ENCODE measurements around the gene EIF4E1B. TPM values are rescaled to one million over a fixed set of nuclear protein-coding genes. Genes with fewer than 3 reads are reported as not detected.

EIF4E1B gene
- total and polyA plus RNA-seq, 2 experiments from 2014 or later = 0.17 TPM; not detected in 1

DNA sequence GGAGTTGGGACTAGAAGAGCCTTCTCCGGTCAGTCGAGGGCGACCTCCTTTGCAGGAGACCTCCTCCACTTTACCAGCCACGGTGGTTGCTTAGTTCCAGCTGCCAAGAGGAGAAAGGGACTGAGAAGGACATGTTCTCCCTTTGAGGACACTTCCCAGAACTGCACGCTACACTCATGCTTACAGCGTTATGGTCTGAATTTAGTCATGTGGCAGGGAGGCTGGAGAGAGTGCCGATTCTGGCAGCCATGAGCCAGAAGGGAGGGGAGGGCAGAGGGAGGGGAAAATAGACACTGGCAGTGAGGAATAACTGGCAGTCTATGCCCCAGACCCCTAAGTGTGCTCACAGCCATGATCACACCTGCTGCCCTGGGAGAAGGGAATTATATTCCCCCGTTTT, 64.6 kb downstream of the EIF4E1B start:
- DNase-seq (ENCODE audit: low spot score) (no peak), ATAC-seq (no peak)
- no peaks in the 10 kb centered on the region for H3K79me2 ChIP-seq (replicated peaks; ENCODE audit: insufficient read depth)
- Mint-ChIP-seq H3K9me3 (no peaks in the 10 kb centered on the region), H3K4me3 (no peak overlapping the region), H3K27me3 (ENCODE audit: insufficient read depth, low read depth, poor library complexity) (peaks cover 22% of the 10 kb centered on the region), H3K27ac (no peak overlapping the region), H3K36me3 (ENCODE audit: low read depth) (no peaks in the 10 kb centered on the region), H3K4me1 (peaks cover 55% of the 10 kb centered on the region)
- H3K27me3 ChIP-seq (ENCODE audit: insufficient read depth) = no peaks in the 10 kb centered on the region
- no peak overlapping the region; the same call in 1 of the 2 replicates for H2AFZ ChIP-seq
- no peak overlapping the region for H3K27ac ChIP-seq (ENCODE audit: low read depth)
- H3K4me2 ChIP-seq = no peak overlapping the region
- no peaks in the 10 kb centered on the region for H3K9me2 ChIP-seq (ENCODE audit: insufficient read depth)
- H3K4me3 ChIP-seq = no peak overlapping the region
- H3K36me3 ChIP-seq (ENCODE audit: insufficient read depth) = no peaks in the 10 kb centered on the region
- peaks cover 8% of the 10 kb centered on the region; the same call in 1 of the 2 replicates for H3F3A ChIP-seq (replicated peaks; ENCODE audit: low read depth)
- H4K20me1 ChIP-seq (replicated peaks; ENCODE audit: insufficient read depth) = no peaks in the 10 kb centered on the region
- peaks cover 36% of the 10 kb centered on the region for H3K4me1 ChIP-seq (ENCODE audit: insufficient read depth)
- no peak for TF ChIP-seq EZH2 (IDR thresholded peaks at IDR 0.05; ENCODE audit: low read depth, unreplicated experiment)
- no peak for TF ChIP-seq STAT1 (IDR thresholded peaks at IDR 0.05; ENCODE audit: unreplicated experiment)
- TF ChIP-seq, protein P1, sequence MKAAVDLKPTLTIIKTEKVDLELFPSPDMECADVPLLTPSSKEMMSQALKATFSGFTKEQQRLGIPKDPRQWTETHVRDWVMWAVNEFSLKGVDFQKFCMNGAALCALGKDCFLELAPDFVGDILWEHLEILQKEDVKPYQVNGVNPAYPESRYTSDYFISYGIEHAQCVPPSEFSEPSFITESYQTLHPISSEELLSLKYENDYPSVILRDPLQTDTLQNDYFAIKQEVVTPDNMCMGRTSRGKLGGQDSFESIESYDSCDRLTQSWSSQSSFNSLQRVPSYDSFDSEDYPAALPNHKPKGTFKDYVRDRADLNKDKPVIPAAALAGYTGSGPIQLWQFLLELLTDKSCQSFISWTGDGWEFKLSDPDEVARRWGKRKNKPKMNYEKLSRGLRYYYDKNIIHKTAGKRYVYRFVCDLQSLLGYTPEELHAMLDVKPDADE (IDR thresholded peaks at IDR 0.05) = no peak
- no peak for TF ChIP-seq ZNF331 (CRISPR knock-in tag; IDR thresholded peaks at IDR 0.05; ENCODE audit: low read depth)
- TF ChIP-seq, protein P2, sequence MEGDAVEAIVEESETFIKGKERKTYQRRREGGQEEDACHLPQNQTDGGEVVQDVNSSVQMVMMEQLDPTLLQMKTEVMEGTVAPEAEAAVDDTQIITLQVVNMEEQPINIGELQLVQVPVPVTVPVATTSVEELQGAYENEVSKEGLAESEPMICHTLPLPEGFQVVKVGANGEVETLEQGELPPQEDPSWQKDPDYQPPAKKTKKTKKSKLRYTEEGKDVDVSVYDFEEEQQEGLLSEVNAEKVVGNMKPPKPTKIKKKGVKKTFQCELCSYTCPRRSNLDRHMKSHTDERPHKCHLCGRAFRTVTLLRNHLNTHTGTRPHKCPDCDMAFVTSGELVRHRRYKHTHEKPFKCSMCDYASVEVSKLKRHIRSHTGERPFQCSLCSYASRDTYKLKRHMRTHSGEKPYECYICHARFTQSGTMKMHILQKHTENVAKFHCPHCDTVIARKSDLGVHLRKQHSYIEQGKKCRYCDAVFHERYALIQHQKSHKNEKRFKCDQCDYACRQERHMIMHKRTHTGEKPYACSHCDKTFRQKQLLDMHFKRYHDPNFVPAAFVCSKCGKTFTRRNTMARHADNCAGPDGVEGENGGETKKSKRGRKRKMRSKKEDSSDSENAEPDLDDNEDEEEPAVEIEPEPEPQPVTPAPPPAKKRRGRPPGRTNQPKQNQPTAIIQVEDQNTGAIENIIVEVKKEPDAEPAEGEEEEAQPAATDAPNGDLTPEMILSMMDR (conservative IDR thresholded peaks at IDR 0.05; ENCODE audit: low read depth in 2 of 2) = no peak
- no peak for TF ChIP-seq EZH2phosphoT487 (IDR thresholded peaks at IDR 0.05; ENCODE audit: unreplicated experiment)
- no peak for TF ChIP-seq REST (IDR thresholded peaks at IDR 0.05; ENCODE audit: unreplicated experiment)
- TF ChIP-seq JUNB (IDR thresholded peaks at IDR 0.05; ENCODE audit: unreplicated experiment) = no peak
- TF ChIP-seq NANOG (IDR thresholded peaks at IDR 0.05; ENCODE audit: borderline replicate concordance) = no peak
- no peak for TF ChIP-seq CREB1 (CRISPR knock-in tag; IDR thresholded peaks at IDR 0.05; ENCODE audit: low read depth)
- no peak for TF ChIP-seq POLR2AphosphoS5 (IDR thresholded peaks at IDR 0.05; ENCODE audit: low read depth)
- TF ChIP-seq, protein P3, sequence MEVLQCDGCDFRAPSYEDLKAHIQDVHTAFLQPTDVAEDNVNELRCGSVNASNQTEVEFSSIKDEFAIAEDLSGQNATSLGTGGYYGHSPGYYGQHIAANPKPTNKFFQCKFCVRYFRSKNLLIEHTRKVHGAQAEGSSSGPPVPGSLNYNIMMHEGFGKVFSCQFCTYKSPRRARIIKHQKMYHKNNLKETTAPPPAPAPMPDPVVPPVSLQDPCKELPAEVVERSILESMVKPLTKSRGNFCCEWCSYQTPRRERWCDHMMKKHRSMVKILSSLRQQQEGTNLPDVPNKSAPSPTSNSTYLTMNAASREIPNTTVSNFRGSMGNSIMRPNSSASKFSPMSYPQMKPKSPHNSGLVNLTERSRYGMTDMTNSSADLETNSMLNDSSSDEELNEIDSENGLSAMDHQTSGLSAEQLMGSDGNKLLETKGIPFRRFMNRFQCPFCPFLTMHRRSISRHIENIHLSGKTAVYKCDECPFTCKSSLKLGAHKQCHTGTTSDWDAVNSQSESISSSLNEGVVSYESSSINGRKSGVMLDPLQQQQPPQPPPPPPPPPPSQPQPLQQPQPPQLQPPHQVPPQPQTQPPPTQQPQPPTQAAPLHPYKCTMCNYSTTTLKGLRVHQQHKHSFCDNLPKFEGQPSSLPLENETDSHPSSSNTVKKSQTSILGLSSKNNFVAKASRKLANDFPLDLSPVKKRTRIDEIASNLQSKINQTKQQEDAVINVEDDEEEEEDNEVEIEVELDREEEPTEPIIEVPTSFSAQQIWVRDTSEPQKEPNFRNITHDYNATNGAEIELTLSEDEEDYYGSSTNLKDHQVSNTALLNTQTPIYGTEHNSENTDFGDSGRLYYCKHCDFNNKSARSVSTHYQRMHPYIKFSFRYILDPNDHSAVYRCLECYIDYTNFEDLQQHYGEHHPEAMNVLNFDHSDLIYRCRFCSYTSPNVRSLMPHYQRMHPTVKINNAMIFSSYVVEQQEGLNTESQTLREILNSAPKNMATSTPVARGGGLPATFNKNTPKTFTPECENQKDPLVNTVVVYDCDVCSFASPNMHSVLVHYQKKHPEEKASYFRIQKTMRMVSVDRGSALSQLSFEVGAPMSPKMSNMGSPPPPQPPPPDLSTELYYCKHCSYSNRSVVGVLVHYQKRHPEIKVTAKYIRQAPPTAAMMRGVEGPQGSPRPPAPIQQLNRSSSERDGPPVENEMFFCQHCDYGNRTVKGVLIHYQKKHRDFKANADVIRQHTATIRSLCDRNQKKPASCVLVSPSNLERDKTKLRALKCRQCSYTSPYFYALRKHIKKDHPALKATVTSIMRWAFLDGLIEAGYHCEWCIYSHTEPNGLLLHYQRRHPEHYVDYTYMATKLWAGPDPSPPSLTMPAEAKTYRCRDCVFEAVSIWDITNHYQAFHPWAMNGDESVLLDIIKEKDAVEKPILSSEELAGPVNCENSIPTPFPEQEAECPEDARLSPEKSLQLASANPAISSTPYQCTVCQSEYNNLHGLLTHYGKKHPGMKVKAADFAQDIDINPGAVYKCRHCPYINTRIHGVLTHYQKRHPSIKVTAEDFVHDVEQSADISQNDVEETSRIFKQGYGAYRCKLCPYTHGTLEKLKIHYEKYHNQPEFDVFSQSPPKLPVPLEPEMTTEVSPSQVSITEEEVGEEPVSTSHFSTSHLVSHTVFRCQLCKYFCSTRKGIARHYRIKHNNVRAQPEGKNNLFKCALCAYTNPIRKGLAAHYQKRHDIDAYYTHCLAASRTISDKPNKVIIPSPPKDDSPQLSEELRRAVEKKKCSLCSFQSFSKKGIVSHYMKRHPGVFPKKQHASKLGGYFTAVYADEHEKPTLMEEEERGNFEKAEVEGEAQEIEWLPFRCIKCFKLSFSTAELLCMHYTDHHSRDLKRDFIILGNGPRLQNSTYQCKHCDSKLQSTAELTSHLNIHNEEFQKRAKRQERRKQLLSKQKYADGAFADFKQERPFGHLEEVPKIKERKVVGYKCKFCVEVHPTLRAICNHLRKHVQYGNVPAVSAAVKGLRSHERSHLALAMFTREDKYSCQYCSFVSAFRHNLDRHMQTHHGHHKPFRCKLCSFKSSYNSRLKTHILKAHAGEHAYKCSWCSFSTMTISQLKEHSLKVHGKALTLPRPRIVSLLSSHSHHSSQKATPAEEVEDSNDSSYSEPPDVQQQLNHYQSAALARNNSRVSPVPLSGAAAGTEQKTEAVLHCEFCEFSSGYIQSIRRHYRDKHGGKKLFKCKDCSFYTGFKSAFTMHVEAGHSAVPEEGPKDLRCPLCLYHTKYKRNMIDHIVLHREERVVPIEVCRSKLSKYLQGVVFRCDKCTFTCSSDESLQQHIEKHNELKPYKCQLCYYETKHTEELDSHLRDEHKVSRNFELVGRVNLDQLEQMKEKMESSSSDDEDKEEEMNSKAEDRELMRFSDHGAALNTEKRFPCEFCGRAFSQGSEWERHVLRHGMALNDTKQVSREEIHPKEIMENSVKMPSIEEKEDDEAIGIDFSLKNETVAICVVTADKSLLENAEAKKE (CRISPR knock-in tag; IDR thresholded peaks at IDR 0.05) = no peak
- no peak for TF ChIP-seq ZNF114 (CRISPR knock-in tag; IDR thresholded peaks at IDR 0.05)
